A549 (cell line): ENCODE data around the gene MOGAT2. TPM values are rescaled to one million over a fixed set of nuclear protein-coding genes. Genes with fewer than 3 reads are reported as not detected.

Experiments
- ATAC-seq, 2 experiments: fragments of 200-7000 bp in 1 of 2; fragments of >200 bp in 1 of 2; cut with Nextera tagmentation in 1 of 2; cut with Tn5 transposase in 1 of 2; 3 replicates each; pipeline versions ENCODE4 v1.8.0 to v1.9.1; 2018 to 2020; ENCODE audit warnings: mild to moderate bottlenecking in 1 of 2, moderate library complexity in 1 of 2
- CTCF ChIA-PET: fragments of 300-600 bp; sonication (Branson Sonifier 250); formaldehyde crosslinking; extraction: SDS; loops from one replicate; lab custom pipeline; 2021; ENCODE audit warnings: antibody characterized with exemption, inconsistent platforms; lab: Yijun Ruan, JAX
- POLR2A ChIA-PET: fragments of 350-600 bp; formaldehyde crosslinking; extraction: SDS; loops from one replicate; lab custom pipeline; 2021; ENCODE audit warnings: antibody characterized with exemption, inconsistent platforms; lab: Yijun Ruan, JAX
- DNase-seq, 2 experiments: peaks; one replicate each; pipeline versions ENCODE4 v3.0.0 to v3.0.0-alpha.2; 2011 to 2016; ENCODE audit warnings: low read depth in 1 of 2, low spot score in 1 of 2
- FAIRE-seq: peaks from 2 replicates; lab custom pipeline; 2011; peaks lifted over from hg19 to GRCh38; lab: Jason Lieb, UNC
- H3K27ac ChIP-seq, 2 experiments: fragments of >200 bp; sonication (Bioruptor Twin); formaldehyde crosslinking; 3 replicates each; pipeline ENCODE4 v1.5.1; 2016 to 2017
- H3K4me1 ChIP-seq: fragments of >200 bp; sonication (Bioruptor Twin); formaldehyde crosslinking; 3 replicates; pipeline ENCODE4 v1.6.1; 2016
- H3K4me2 ChIP-seq: fragments of >200 bp; sonication (Bioruptor Twin); formaldehyde crosslinking; 3 replicates; pipeline ENCODE4 v1.6.1; 2016
- H3K4me3 ChIP-seq: fragments of >200 bp; sonication (Bioruptor Twin); formaldehyde crosslinking; 3 replicates; pipeline ENCODE4 v1.5.1; 2016
- H3K9me3 ChIP-seq: fragments of >200 bp; sonication (Bioruptor Twin); formaldehyde crosslinking; 3 replicates; pipeline ENCODE4 v1.6.1; 2016
- ATOH8 ChIP-seq: fragments of 250-450 bp; sonication (Bioruptor Pico); IDR thresholded peaks from 2 replicates; pipeline ENCODE4 v1.5.0; 2020; ENCODE audit warnings: low read depth, mild to moderate bottlenecking, moderate library complexity
- BHLHE40 ChIP-seq: IDR thresholded peaks from 2 replicates; pipeline ENCODE4 v1.6.1; 2012; ENCODE audit warnings: low read depth, low read length, inconsistent platforms
- CTCF ChIP-seq: fragments of >200 bp; sonication (Bioruptor Twin); formaldehyde crosslinking; IDR thresholded peaks from 3 replicates; pipeline ENCODE4 v1.5.1; 2016
- FOSB ChIP-seq: fragments of 250-450 bp; sonication (Bioruptor Pico); IDR thresholded peaks from 2 replicates; pipeline ENCODE4 v1.5.0; 2020; ENCODE audit warnings: mild to moderate bottlenecking, moderate library complexity
- FOSL2 ChIP-seq, 2 experiments: fragments of 450-650 bp in 1 of 2; fragments of >200 bp in 1 of 2; sonication (Bioruptor Twin) in 1 of 2; formaldehyde crosslinking; IDR thresholded peaks; 2 replicates each; pipeline versions ENCODE4 v1.5.0 to v1.6.1; 2016 to 2020; ENCODE audit warnings: mild to moderate bottlenecking in 1 of 2, moderate library complexity in 1 of 2
- FOXS1 ChIP-seq: fragments of 250-450 bp; sonication (Bioruptor Pico); IDR thresholded peaks from 2 replicates; pipeline ENCODE4 v1.5.0; 2020; ENCODE audit warnings: mild to moderate bottlenecking, moderate library complexity
- GATA3 ChIP-seq: IDR thresholded peaks from 2 replicates; pipeline ENCODE4 v1.6.1; 2012; ENCODE audit warnings: borderline replicate concordance
- HEYL ChIP-seq: fragments of 250-450 bp; sonication (Bioruptor Pico); IDR thresholded peaks from 2 replicates; pipeline ENCODE4 v1.8.0; 2021; ENCODE audit warnings: mild to moderate bottlenecking, moderate library complexity
- HOXA7 ChIP-seq: fragments of 250-450 bp; sonication (Bioruptor Pico); IDR thresholded peaks from 2 replicates; pipeline ENCODE4 v1.5.0; 2020; ENCODE audit warnings: mild to moderate bottlenecking, moderate library complexity
- HOXB13 ChIP-seq: fragments of 250-450 bp; sonication (Bioruptor Pico); IDR thresholded peaks from 2 replicates; pipeline ENCODE4 v1.5.0; 2020; ENCODE audit warnings: low read depth, mild to moderate bottlenecking, moderate library complexity
- JUN ChIP-seq, 2 experiments: fragments of >200 bp; sonication (Bioruptor Twin); formaldehyde crosslinking; IDR thresholded peaks; 2 replicates in 1 of 2; 3 replicates in 1 of 2; pipeline ENCODE4 v1.6.1; 2016 to 2017
- KDM5A ChIP-seq: fragments of 200-600 bp; sonication (generic); IDR thresholded peaks from 2 replicates; pipeline ENCODE4 v1.6.1; 2016; ENCODE audit warnings: antibody characterized with exemption, mild to moderate bottlenecking
- MAX ChIP-seq: IDR thresholded peaks from 2 replicates; pipeline ENCODE4 v1.6.1; 2012
- PBX3 ChIP-seq: IDR thresholded peaks from 2 replicates; pipeline ENCODE4 v1.6.1; 2012
- RAD21 ChIP-seq, 2 experiments: fragments of >200 bp in 1 of 2; sonication (Bioruptor Twin) in 1 of 2; formaldehyde crosslinking in 1 of 2; IDR thresholded peaks in 1 of 2; conservative IDR thresholded peaks in 1 of 2; 2 replicates in 1 of 2; 3 replicates in 1 of 2; pipeline ENCODE4 v1.6.1; 2012 to 2018; ENCODE audit warnings: inconsistent platforms in 1 of 2
- REST ChIP-seq: fragments of 200-600 bp; sonication (generic); IDR thresholded peaks from 2 replicates; pipeline ENCODE4 v1.6.1; 2016; ENCODE audit warnings: antibody characterized with exemption, mild to moderate bottlenecking, moderate library complexity
- SMC3 ChIP-seq: fragments of >200 bp; sonication (Bioruptor Twin); formaldehyde crosslinking; IDR thresholded peaks from 3 replicates; pipeline ENCODE4 v1.6.1; 2018; ENCODE audit warnings: inconsistent platforms
- ZC3H11A ChIP-seq: fragments of 450-650 bp; IDR thresholded peaks from 2 replicates; pipeline ENCODE4 v1.6.1; 2014; ENCODE audit warnings: antibody characterized with exemption, mild to moderate bottlenecking
- WGBS: methylation state at CpG from one replicate; pipeline ENCODE4 v1.1.6; 2017; ENCODE audit errors: missing lambda C conversion rate; 5-methylcytosine and 5-hydroxymethylcytosine counted together
- polyA plus RNA-seq, 4 experiments: library from polyadenylated mRNA; depleted of rRNA in 3 of 4; stranded (reverse); fragments of >200 nt; fragmentation: RNase III in 1 of 4; extraction: RNeasy Plus Mini Kit Qiagen cat#74134 plus additional on column Dnase treatment in 1 of 4; gene quantifications; 2 replicates in 3 of 4; 3 replicates in 1 of 4; pipeline ENCODE4 v1.2.3, GENCODE V29; 2011 to 2017
- TF ChIP-seq, protein P1 (sequence below): fragments of 250-450 bp; sonication (Bioruptor Pico); IDR thresholded peaks from 2 replicates; pipeline ENCODE4 v1.5.0; 2021; ENCODE audit warnings: mild to moderate bottlenecking, moderate library complexity, borderline replicate concordance
- TF ChIP-seq, protein P2 (sequence below): IDR thresholded peaks from 2 replicates; pipeline ENCODE4 v1.6.1; 2012; ENCODE audit warnings: low read depth, borderline replicate concordance
- TF ChIP-seq, protein P3 (sequence below): fragments of 150-350 bp; IDR thresholded peaks from 2 replicates; pipeline ENCODE4 v1.6.1; 2014; ENCODE audit warnings: low read depth, mild to moderate bottlenecking, low read length
- TF ChIP-seq, protein P4 (sequence below): fragments of 450-650 bp; IDR thresholded peaks from 2 replicates; pipeline ENCODE4 v1.6.1; 2014; ENCODE audit warnings: antibody characterized with exemption

The MOGAT2 gene
- polyA plus RNA-seq, 2 of the 4 experiments (the other 2 are of a cell fraction), result not detected

DNA sequence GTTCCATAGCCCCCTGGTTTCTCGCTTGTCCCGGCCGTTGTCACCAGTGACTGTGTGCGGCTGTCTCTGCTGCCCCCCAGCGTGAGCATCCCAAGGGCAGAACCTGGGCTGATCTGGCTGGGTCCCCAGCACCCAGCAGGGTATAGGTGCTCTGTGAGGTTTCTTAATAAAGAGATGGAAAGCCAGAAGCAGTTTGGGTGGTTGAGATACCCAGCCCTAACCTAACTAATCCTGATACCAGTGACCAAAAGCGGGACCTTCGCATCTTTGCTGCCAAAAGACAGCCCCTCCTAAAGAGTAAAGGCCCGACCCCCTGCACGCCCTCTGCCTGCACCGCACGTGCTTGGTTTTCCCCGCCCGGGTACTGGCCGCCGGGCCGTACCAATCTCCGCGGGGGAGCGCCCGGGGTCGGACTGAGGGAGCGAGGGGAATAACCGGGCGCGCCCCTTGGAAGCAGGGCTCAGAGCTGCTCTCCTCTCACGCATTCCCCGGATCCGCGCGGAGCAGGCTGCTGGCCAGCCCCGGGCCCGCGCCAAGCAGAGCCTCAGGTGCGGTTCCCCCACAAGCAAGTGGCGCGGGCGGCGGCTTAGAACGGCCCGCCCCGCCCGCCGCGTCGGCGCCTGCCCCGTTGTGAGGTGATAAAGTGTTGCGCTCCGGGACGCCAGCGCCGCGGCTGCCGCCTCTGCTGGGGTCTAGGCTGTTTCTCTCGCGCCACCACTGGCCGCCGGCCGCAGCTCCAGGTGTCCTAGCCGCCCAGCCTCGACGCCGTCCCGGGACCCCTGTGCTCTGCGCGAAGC, 50.7 kb downstream of the MOGAT2 start, which contains the start of gene DGAT2:
DGAT2 (plus strand) TSS at position 667 of the 797 bp plus-strand sequence. CDS start 214 bp downstream, outside the sequence.
- Histone ChIP-seq H3K27ac (peak within 1 kb of the TSS; percentile 91 to 93), H3K9me3 (no peaks in the 10 kb centered on the region), H3K4me1 (peaks cover 11% of the 10 kb centered on the region; the same call in 2 of the 3 replicates), H3K4me2 (peak within 1 kb of the TSS; percentile 98), H3K4me3 (peak within 1 kb of the TSS; percentile 51)
- 7% methylated on average over 44 of the region's 66 CpGs for WGBS
- CTCF ChIA-PET, result interaction anchor here (1.1 to 4.4 kb wide), 6 partner anchors 9 to 73 kb away, joined by 3 to 19 read pairs (median 4); no protein-coding TSS in a partner anchor
- ATAC-seq (peak; percentile 75 to 93), FAIRE-seq (no peak), DNase-seq (peak; percentile 73 to 83)
- POLR2A ChIA-PET, result no interaction called here
- TF ChIP-seq BHLHE40 (peak; percentile 74), HOXA7 (no peak), HEYL (no peak), KDM5A (no peak), FOXS1 (CRISPR knock-in tag) (no peak), REST (no peak), HOXB13 (CRISPR knock-in tag) (peak; percentile 79; the same call in 1 of the 2 replicates), ATOH8 (CRISPR knock-in tag) (peak; percentile 17; the same call in 1 of the 2 replicates), GATA3 (peak; percentile 66), PBX3 (no peak), SMC3 (0 out of 3 replicates have a peak, but pooled peaks have one; percentile 9), MAX (peak; percentile 100), FOSB (no peak), RAD21 (conservative IDR thresholded peaks at IDR 0.05 in 1 of 2, IDR thresholded peaks at IDR 0.05 in 1 of 2) (peak; percentile 40 to 41; a peak in 2 of 5 replicates), ZC3H11A (no peak), JUN (IDR thresholded peaks at IDR 0.05) (peak in 1 of 2 experiments; percentile 48; a peak in 2 of 5 replicates), CTCF (peak; percentile 17), FOSL2 (IDR thresholded peaks at IDR 0.05) (no peak), FOSL2 (CRISPR knock-in tag; IDR thresholded peaks at IDR 0.05) (no peak)
- TF ChIP-seq, protein P1, sequence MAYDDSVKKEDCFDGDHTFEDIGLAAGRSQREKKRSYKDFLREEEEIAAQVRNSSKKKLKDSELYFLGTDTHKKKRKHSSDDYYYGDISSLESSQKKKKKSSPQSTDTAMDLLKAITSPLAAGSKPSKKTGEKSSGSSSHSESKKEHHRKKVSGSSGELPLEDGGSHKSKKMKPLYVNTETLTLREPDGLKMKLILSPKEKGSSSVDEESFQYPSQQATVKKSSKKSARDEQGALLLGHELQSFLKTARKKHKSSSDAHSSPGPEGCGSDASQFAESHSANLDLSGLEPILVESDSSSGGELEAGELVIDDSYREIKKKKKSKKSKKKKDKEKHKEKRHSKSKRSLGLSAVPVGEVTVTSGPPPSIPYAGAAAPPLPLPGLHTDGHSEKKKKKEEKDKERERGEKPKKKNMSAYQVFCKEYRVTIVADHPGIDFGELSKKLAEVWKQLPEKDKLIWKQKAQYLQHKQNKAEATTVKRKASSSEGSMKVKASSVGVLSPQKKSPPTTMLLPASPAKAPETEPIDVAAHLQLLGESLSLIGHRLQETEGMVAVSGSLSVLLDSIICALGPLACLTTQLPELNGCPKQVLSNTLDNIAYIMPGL (CRISPR knock-in tag), result no peak
- TF ChIP-seq, protein P2, sequence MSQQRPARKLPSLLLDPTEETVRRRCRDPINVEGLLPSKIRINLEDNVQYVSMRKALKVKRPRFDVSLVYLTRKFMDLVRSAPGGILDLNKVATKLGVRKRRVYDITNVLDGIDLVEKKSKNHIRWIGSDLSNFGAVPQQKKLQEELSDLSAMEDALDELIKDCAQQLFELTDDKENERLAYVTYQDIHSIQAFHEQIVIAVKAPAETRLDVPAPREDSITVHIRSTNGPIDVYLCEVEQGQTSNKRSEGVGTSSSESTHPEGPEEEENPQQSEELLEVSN, result peak; percentile 99
- TF ChIP-seq, protein P3, sequence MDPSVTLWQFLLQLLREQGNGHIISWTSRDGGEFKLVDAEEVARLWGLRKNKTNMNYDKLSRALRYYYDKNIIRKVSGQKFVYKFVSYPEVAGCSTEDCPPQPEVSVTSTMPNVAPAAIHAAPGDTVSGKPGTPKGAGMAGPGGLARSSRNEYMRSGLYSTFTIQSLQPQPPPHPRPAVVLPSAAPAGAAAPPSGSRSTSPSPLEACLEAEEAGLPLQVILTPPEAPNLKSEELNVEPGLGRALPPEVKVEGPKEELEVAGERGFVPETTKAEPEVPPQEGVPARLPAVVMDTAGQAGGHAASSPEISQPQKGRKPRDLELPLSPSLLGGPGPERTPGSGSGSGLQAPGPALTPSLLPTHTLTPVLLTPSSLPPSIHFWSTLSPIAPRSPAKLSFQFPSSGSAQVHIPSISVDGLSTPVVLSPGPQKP, result no peak
- TF ChIP-seq, protein P4, sequence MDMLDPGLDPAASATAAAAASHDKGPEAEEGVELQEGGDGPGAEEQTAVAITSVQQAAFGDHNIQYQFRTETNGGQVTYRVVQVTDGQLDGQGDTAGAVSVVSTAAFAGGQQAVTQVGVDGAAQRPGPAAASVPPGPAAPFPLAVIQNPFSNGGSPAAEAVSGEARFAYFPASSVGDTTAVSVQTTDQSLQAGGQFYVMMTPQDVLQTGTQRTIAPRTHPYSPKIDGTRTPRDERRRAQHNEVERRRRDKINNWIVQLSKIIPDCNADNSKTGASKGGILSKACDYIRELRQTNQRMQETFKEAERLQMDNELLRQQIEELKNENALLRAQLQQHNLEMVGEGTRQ, result 0 out of 2 replicates have a peak, but pooled peaks have one; percentile 28
